Tibial nerve (tissue), 4 donors: ENCODE data around the gene PRKAG3. TPM values are rescaled to one million over a fixed set of nuclear protein-coding genes. Genes with fewer than 3 reads are reported as not detected.
"Not testable (repeated sequence)": the region's sequence is repeated elsewhere in the genome, so short reads cannot be mapped to it uniquely, and the experiment has no call there.

Source experiments
- DNase-seq, 2 donors: peaks; one replicate each; pipeline ENCODE4 v3.0.0-alpha.2; 2019; ENCODE audit warnings: low spot score in 2 of 2
- H3K27ac ChIP-seq, 4 donors: fragments of 200-600 bp; sonication (generic) in 3 of 4; one replicate each; pipeline ENCODE4 v1.5.1; 2017 to 2019; ENCODE audit warnings: mild to moderate bottlenecking in 1 of 4
- H3K27me3 ChIP-seq, 2 donors: fragments of 200-600 bp; sonication (generic) in 1 of 2; one replicate each; pipeline versions ENCODE4 v1.5.1 to v1.6.0; 2017 to 2019
- H3K36me3 ChIP-seq, 3 donors: fragments of 200-600 bp; sonication (generic); one replicate each; pipeline ENCODE4 v1.5.1; 2018 to 2019
- H3K4me1 ChIP-seq, 4 donors: fragments of 200-600 bp; sonication (generic) in 3 of 4; one replicate each; pipeline ENCODE4 v1.5.1; 2017 to 2019
- H3K4me3 ChIP-seq, 4 donors: fragments of 200-600 bp; sonication (generic) in 3 of 4; one replicate each; pipeline ENCODE4 v1.5.1; 2017 to 2019; ENCODE audit warnings: mild to moderate bottlenecking in 1 of 4, moderate library complexity in 1 of 4
- H3K9me3 ChIP-seq, 4 donors: fragments of 200-600 bp; sonication (generic) in 3 of 4; one replicate each; pipeline ENCODE4 v1.5.1; 2017 to 2019
- EP300 ChIP-seq, 2 donors: sonication (generic); formaldehyde crosslinking; IDR thresholded peaks; one replicate each; pipeline ENCODE4 v1.6.1; 2017; ENCODE audit warnings: antibody characterized with exemption in 2 of 2, mild to moderate bottlenecking in 1 of 2
- POLR2A ChIP-seq, 2 donors: fragments of 450-650 bp; IDR thresholded peaks; one replicate each; pipeline ENCODE4 v1.6.1; 2017; ENCODE audit warnings: antibody characterized with exemption in 2 of 2, mild to moderate bottlenecking in 2 of 2, moderate library complexity in 2 of 2
- WGBS, 2 donors: methylation state at CpG; one replicate each; pipeline ENCODE4 v1.1.5; 2018; 5-methylcytosine and 5-hydroxymethylcytosine counted together
- total RNA-seq, 4 donors: library from RNA; depleted of rRNA; stranded (reverse); fragments of >200 nt; gene quantifications; one replicate each; pipeline ENCODE4 v1.1.0, GENCODE V29; 2016
- TF ChIP-seq, protein P1 (sequence below), 5 experiments: fragments of 200-600 bp in 3 of 5; fragments of 450-650 bp in 2 of 5; sonication (generic) in 3 of 5; IDR thresholded peaks; one replicate each; pipeline ENCODE4 v1.5.1; 2016 to 2019; ENCODE audit warnings: antibody characterized with exemption in 5 of 5, mild to moderate bottlenecking in 3 of 5, moderate library complexity in 2 of 5

The PRKAG3 gene
- total RNA-seq, 4 donors from 2014 or later = not detected

DNA sequence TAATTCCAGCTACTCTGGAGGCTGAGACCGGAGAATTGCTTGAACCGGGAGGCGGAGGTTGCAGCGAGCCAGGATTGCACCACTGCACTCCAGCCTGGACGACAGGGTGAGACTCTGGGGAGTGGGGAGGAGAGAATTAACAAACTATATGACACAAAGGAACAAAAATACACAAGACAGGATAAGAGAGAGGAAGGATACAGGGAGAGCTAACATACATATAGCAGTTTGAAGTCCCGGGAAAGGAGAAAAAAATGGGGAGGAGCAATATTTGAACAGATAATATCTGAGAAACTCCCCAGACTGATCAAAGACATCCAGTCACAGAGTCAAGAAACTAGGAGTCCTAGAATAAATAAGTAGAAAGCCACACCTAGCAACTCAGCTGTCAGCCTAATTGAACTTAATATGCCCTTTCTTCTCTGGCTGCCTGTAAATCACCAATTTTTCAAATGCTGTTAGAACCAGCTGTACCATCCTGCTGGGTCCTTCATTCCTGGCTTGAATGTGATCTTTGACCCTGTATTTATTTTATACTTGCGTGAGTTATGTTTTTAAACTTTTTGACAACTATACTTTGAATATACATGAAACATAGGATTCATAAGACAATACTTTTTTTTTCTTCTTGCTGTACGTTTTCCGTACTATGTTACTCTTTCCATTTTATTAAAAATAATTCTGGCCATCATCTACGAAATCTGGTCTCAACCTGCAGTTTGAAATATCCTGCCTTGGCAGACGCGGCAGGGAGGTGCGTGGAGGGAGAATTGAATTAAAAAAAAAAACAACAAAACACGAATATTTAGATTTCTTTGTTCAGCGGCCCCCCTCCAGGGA lies 50.5 kb downstream of the PRKAG3 start:
- 32 to 34% methylated on average over 15 of the region's 15 CpGs for WGBS, 2 donors
- TF ChIP-seq EP300 (IDR thresholded peaks at IDR 0.05) (no peak), POLR2A (IDR thresholded peaks at IDR 0.05) (no peak)
- TF ChIP-seq, protein P1, sequence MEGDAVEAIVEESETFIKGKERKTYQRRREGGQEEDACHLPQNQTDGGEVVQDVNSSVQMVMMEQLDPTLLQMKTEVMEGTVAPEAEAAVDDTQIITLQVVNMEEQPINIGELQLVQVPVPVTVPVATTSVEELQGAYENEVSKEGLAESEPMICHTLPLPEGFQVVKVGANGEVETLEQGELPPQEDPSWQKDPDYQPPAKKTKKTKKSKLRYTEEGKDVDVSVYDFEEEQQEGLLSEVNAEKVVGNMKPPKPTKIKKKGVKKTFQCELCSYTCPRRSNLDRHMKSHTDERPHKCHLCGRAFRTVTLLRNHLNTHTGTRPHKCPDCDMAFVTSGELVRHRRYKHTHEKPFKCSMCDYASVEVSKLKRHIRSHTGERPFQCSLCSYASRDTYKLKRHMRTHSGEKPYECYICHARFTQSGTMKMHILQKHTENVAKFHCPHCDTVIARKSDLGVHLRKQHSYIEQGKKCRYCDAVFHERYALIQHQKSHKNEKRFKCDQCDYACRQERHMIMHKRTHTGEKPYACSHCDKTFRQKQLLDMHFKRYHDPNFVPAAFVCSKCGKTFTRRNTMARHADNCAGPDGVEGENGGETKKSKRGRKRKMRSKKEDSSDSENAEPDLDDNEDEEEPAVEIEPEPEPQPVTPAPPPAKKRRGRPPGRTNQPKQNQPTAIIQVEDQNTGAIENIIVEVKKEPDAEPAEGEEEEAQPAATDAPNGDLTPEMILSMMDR (IDR thresholded peaks at IDR 0.05) = no peak
- peaks cover 0 to 45% (median 10%) of the 10 kb centered on the region in 4 donors for H3K4me1 ChIP-seq
- no peak for DNase-seq
- peaks cover 0 to 3% (median 0%) of the 10 kb centered on the region in 4 donors for H3K9me3 ChIP-seq
- peak overlapping the region; percentile 60 to 91 (median 74) for H3K4me3 ChIP-seq
- H3K27ac ChIP-seq = peak overlapping the region; percentile 85 to 94 (median 90)
- no peaks in the 10 kb centered on the region for H3K36me3 ChIP-seq
- H3K27me3 ChIP-seq = no peaks in the 10 kb centered on the region

DNA sequence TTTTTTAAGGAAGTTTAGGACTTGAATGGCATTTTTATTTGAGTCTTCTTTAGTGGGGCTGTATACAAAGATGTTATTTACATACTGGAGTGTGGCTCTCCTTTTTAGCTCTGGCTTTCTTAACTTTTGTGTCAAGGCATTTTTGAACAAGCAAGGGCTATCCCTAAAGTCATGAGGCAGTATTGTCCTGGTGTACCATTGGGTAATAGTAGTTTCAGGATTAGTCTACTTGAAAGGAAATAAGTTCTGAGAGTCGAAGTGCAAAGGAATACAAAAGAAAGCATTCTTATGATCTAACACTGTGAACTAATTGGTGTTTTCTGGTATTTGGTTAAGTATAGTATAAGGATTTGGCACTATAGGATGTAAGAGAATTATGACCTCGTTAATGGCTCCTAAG lies 51.6 kb downstream of the PRKAG3 start:
- no peaks in the 10 kb centered on the region for H3K27me3 ChIP-seq
- peaks cover 0 to 35% (median 8%) of the 10 kb centered on the region in 4 donors for H3K4me1 ChIP-seq
- no peak for DNase-seq
- no peak overlapping the region for H3K27ac ChIP-seq
- peaks cover 0 to 3% (median 0%) of the 10 kb centered on the region in 4 donors for H3K9me3 ChIP-seq
- WGBS, 2 donors = 81 to 86% methylated on average over 2 of the region's 2 CpGs
- TF ChIP-seq EP300 (IDR thresholded peaks at IDR 0.05) (no peak), POLR2A (IDR thresholded peaks at IDR 0.05) (no peak)
- no peaks in the 10 kb centered on the region for H3K36me3 ChIP-seq
- no peak overlapping the region for H3K4me3 ChIP-seq

DNA sequence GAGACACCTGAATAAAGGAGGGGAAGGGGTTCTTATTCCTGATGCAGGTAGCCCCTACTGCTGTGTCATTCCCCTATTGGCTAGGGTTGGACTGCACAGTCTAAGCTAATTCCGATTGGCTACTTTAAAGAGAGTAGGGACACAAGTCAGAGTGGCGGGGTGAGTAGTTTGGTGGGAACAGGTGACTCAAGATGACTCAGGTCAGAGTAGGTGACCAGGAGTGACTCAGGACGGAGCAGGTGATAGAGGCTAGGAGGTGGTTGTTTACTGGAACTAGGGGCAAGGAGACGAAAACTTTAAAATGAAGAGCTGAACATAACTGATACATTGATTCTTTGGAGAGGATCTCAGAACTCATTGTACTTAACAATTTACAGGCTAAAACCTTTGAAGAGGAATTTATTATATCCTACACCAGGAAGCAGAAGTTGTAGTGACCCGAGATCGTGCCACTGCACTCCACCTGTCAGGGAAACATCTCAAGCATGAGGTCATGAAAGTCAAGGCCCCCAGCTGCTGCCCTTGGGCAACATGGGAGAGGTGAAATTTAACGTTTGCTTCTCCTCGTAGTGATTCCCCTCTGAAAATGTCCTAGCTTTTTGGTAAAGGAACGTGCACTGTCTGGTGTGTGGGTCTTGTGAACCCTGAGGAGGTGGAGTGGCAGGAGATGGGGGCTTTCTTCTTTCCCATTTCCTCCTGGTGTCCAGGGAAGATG lies 54.2 kb downstream of the PRKAG3 start:
- no peaks in the 10 kb centered on the region for H3K36me3 ChIP-seq
- H3K4me1 ChIP-seq = peaks cover 0 to 11% (median 7%) of the 10 kb centered on the region in 4 donors
- H3K27me3 ChIP-seq = no peaks in the 10 kb centered on the region
- TF ChIP-seq, protein P1 (IDR thresholded peaks at IDR 0.05) = no peak
- TF ChIP-seq EP300 (IDR thresholded peaks at IDR 0.05) = no peak
- TF ChIP-seq POLR2A (IDR thresholded peaks at IDR 0.05) = no peak
- no peak overlapping the region for H3K27ac ChIP-seq
- no peak for DNase-seq
- whole genome bisulfite sequencing, 2 donors = 95 to 97% methylated on average over 9 of the region's 9 CpGs
- H3K4me3 ChIP-seq = no peak overlapping the region
- peaks cover 0 to 3% (median 0%) of the 10 kb centered on the region in 4 donors for H3K9me3 ChIP-seq

DNA sequence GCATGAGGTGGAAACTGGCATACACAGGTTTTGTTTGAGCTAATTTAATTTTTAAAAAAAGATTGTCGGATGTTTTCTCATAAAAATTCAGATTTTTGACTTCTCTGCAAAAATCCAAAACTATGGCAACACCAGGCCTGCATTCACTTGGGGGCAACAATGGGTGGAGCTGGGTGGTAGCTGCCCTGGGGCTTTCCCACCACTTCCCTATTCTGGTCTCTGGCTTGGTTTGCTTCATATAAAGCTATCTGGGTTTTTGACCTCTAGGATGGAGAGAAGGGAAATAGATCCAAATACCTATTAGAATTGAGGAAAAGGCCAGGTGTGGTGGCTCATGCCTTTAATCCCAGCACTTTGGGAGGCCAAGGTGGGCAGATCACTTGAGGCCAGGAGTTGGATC lies 55.1 kb downstream of the PRKAG3 start:
- Histone ChIP-seq H3K9me3 (peaks cover 0 to 3% (median 0%) of the 10 kb centered on the region in 4 donors), H3K4me3 (no peak overlapping the region), H3K27me3 (no peaks in the 10 kb centered on the region), H3K27ac (no peak overlapping the region), H3K4me1 (peaks cover 0 to 10% (median 7%) of the 10 kb centered on the region in 4 donors), H3K36me3 (no peaks in the 10 kb centered on the region)
- no peak for DNase-seq
- TF ChIP-seq, protein P1 (IDR thresholded peaks at IDR 0.05) = no peak
- no peak for TF ChIP-seq POLR2A (IDR thresholded peaks at IDR 0.05)
- no peak for TF ChIP-seq EP300 (IDR thresholded peaks at IDR 0.05)
- WGBS, 2 donors = 96 to 97% methylated on average over 1 of the region's 1 CpG

DNA sequence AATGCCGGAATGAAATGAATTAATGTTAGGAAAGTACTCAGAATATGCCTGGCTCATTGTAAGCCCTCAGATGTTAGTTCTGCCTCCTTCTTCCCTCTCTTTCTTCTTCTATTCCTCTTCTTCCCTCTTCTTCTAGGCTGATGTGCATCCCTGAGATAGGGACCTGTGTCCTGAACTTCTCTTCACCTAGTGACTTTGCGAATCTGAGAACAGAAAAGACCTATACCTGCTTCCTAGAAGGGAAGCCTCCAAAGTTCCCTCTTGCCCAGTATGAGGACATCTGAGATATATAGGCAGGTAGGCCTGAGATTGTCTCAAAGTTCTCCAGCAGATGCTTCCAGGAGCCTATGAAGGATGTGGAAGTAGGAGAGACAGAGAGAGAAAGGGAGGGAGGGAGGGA lies 57.7 kb downstream of the PRKAG3 start:
- no peaks in the 10 kb centered on the region for H3K27me3 ChIP-seq

DNA sequence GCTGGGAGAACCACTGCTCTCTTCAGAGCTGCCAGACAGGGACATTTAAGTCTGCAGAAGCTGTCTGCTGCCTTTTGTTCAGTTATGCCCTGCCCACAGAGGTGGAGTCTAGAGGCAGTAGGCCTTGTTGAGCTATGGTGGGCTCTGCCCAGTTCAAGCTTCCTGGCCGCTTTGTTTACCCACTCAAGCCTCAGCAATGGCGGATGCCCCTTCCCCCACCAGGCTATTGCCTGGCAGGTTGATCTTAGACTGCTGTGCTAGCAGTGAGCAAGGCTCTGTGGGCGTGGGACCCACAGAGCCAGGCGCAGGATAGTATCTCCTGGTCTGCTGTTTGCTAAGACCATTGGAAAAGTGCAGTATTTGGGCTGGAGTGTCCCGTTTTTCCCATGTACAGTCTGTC lies 58.8 kb downstream of the PRKAG3 start:
- not testable (repeated sequence) for H3K36me3 ChIP-seq, H3K4me3 ChIP-seq, H3K27ac ChIP-seq, H3K27me3 ChIP-seq, DNase-seq, H3K9me3 ChIP-seq, H3K4me1 ChIP-seq
- 88 to 98% methylated on average over 5 of the region's 5 CpGs for WGBS, 2 donors

More for the DNA sequence above, 57.7 kb downstream of the PRKAG3 start:
- TF ChIP-seq EP300 (IDR thresholded peaks at IDR 0.05) (no peak), POLR2A (IDR thresholded peaks at IDR 0.05) (no peak)
- TF ChIP-seq, protein P1 (IDR thresholded peaks at IDR 0.05) = no peak
- H3K36me3 ChIP-seq = no peaks in the 10 kb centered on the region
- H3K9me3 ChIP-seq = peaks cover 0 to 3% (median 0%) of the 10 kb centered on the region in 4 donors
- no peaks in the 10 kb centered on the region for H3K4me1 ChIP-seq
- no peak overlapping the region for H3K4me3 ChIP-seq
- DNase-seq = no peak
- 95 to 98% methylated on average over 2 of the region's 2 CpGs for WGBS, 2 donors
- H3K27ac ChIP-seq = no peak overlapping the region
